SKM-1 (cell line): ENCODE measurements around the gene BRINP3.
"Not testable (repeated sequence)": the region's sequence is repeated elsewhere in the genome, so short reads cannot be mapped to it uniquely, and the experiment has no call there.

Experiments
- DNase-seq: peaks from one replicate; lab custom pipeline; 2025; ENCODE audit not compliant: unreplicated experiment; lab: John Stamatoyannopoulos, UW

BRINP3 gene

GRCh38 chr1:190126728-190127127 is 350.9 kb downstream of the BRINP3 start:
- DNase-seq = no peak

- no peak for DNase-seq
Measured at GRCh38 chr1:190124068-190124467, 353.6 kb downstream of the BRINP3 start.

DNA sequence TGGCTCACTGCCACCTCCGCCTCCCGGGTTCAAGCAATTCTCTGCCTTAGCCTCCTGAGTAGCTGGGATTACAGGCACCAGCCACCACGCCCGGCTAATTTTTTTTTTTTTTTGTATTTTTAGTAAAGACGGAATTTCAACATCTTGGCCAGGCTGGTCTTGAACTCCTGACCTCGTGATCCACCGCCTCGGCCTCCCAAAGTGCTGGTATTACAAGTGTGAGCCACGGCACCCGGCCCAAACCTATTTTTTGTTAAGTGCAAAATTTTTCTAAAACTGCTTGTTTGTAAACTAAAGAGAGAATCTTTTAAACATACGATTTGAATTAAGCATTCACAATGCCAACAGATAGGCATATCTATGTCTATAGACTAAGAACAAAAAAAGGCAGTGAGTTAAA is 357.1 kb downstream of the BRINP3 start:
- DNase-seq = not testable (repeated sequence)

DNA sequence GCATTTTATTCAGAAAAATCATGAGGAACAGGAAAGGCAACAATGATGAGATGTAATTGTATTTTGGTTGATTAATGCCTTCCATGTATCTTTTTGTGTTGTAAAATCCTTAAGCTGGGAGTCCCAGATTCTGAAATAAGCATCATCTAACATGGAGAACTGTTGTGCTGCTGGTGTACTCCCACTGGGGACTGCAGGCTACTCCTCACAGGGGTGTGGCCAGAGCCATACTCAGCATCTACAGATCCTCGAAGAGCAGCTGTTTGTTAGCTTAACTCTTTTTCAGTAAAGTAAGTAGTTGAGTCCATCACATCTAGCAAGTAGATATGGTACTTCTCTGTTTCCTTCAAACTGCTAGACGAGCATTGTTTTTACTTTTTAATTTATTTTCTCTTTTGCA is 358.0 kb downstream of the BRINP3 start:
- no peak for DNase-seq

DNA sequence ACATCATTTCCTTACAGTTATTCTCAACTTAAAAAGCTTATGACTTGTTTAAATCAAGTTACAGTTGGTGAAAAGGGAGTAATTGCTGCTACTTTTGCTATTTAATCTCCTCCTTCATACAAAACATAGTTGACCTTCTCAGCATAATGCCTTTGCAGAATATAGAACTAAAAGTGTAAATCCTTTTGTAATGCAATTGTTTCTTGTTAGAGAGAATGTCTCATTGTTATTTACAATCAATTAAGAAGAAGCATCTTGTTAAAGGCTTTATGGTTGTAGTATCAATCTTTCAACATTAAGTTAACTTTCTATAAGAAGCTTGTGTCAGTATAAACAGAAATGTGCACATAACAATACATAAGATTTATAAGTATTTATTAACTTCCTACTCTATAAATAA is 360.7 kb downstream of the BRINP3 start:
- no peak for DNase-seq

GRCh38 chr1:190104961-190105360 is 372.7 kb downstream of the BRINP3 start:
- DNase-seq = no peak

DNA sequence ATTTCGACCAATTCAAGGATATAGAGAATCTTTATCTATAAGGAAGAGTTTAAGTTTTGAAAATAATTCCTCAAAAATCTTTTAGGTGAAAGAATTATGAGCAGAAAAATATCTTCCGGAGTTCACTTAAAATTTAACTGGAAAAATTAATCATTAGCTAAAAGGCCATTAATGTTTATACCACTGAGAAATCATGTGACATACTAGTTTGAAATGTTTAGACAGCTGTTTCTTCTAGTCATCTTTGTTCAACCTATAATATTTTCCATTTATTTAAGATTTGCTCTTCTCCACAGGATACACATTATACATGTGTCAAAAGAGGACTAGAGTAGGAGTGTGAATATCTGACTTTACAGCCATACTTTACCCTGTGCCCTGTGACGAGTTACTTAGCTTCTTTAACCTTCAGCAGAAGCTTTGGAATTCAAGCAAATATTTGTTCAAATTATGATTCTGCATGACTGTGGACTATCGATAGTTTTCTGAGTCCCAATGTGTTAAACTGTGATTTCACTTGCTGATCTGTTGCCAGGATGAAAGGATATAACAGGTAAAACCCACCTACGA is 374.8 kb downstream of the BRINP3 start:
- no peak for DNase-seq

DNA sequence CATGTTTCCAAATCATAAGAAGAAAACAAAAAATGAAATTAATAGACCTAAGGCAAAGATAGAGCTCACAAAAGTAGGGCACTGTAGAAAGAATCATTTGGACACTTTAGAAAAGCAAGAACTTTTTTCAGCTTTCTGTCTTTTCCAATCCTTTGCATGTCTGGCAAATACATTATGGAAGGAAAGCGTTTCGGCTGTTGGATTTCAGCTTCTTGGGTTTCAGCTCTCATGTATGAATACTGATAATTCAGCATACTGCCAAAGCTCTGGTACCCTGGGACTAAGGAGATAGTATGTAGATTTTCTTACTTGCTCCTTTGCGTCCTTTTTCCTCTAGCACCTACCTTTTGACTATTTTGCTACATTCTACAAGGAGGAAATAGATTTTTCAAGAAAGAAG is 375.9 kb downstream of the BRINP3 start:
- no peak for DNase-seq

DNA sequence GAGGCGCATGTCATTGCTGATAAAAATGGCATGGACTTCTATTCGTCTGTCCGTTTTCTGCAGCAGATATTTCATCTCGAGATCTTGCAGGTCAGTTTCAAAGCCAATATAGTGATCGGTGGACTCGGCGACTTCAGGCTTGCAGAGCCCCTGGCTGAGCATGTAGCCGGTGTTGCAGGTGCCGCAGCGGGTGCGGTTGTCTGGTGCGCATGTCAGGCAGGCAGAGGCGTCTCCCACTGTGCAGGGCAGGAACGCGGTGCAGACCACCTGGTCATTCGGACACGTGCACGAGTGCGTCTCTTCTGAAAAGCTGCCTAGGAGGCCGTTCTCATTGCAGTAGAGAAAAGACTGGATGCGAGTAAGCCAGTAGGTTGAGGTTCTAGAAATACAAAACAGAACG is 378.9 kb downstream of the BRINP3 start:
- no peak for DNase-seq

DNA sequence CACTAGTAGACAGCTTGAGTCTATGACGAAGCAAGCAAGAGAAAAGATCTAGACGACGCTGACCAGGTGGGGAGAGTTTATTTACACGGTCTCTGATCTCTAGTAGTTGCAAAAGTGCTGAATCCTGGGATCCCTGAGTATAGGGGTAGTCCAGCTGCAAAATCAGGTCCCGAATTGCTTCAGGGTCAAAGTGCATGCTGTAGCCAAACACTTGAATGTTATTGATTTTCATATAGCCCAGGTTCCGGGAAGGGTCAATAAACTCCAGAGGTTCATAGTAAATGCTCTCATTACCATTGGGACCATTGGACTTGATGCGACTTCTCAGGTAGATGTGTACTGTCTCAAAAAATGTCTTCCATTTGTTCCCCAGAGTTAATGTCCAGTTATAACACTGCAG is 379.6 kb downstream of the BRINP3 start:
- no peak for DNase-seq

GRCh38 chr1:190095596-190095995 is 382.1 kb downstream of the BRINP3 start:
- DNase-seq = no peak

GRCh38 chr1:190084552-190084951 is 393.1 kb downstream of the BRINP3 start:
- no peak for DNase-seq

DNA sequence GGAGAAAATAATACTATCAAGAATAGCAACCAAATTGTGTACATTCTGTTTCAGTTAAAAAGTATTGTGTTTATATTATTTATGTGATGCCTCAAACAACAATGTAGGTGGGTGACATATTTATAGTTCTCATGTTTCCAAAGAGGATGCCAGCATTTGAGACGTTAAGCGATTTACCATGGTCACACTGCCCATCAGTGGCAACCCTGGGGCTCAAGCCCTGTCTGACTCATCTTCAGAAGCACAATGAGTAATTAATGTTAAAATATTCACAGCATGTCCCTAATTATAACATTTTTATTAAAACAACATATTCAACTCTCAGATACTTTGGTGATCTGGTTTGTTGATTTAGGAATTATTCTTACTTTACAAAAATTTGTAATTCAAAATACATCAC is 409.4 kb downstream of the BRINP3 start:
- DNase-seq = no peak

DNA sequence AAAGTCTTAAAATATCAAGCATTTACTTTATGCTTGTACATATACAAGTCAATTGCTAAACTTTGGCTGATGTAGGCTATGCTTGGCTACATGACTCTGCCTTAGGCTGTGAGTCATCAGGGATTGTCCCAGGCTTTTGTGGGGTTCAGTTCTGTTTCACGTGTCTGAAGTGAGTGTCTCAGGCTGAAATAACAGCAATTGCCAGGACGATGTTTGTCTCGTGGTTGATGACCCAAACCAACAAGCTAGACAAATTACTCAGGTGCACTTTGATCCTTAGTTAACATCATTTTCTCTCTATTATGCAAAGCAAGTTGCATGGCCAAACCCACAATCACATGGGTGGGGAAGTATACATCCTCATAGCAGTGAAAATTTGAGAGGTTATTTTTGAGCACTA is 410.1 kb downstream of the BRINP3 start:
- DNase-seq = no peak

GRCh38 chr1:190066011-190066410 is 411.7 kb downstream of the BRINP3 start:
- no peak for DNase-seq

DNA sequence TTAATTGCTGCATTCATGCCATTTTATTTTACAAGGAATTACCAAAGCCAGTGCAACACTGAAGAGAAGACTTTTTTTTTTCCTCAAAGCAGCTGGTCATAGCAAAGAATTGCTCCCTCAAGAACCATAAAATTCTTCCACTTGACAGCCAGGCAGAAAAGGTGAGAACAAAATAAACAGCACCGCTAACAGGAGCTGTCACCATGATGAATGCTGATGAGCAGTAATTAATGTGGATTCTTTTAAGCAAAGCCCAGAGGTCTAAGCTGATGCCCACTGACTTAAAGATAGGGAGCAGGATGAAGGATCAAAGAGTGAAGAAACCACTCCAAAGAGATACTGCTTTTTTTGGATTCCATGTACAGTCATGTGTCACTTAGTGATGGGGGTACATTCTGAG is 428.4 kb downstream of the BRINP3 start:
- no peak for DNase-seq
